LNCaP clone FGC (cell line): ENCODE measurements around the gene NCBP2.
"Not testable (repeated sequence)": the region's sequence is repeated elsewhere in the genome, so short reads cannot be mapped to it uniquely, and the experiment has no call there.

Source experiments
- DNase-seq: peaks from one replicate; pipeline ENCODE4 v3.0.0-alpha.2; 2011; ENCODE audit warnings: low read depth
- H3K4me3 ChIP-seq: 2 replicates; pipeline ENCODE4 v1.5.1; 2011; ENCODE audit warnings: mild to moderate bottlenecking, low read depth, low read length, control low read depth
- TF ChIP-seq, protein P1 (sequence below): IDR thresholded peaks from 2 replicates; pipeline ENCODE4 v1.5.1; 2012; ENCODE audit warnings: mild to moderate bottlenecking; ENCODE audit not compliant: control insufficient read depth, insufficient read depth; ENCODE audit errors: extremely low read depth

NCBP2 gene

DNA sequence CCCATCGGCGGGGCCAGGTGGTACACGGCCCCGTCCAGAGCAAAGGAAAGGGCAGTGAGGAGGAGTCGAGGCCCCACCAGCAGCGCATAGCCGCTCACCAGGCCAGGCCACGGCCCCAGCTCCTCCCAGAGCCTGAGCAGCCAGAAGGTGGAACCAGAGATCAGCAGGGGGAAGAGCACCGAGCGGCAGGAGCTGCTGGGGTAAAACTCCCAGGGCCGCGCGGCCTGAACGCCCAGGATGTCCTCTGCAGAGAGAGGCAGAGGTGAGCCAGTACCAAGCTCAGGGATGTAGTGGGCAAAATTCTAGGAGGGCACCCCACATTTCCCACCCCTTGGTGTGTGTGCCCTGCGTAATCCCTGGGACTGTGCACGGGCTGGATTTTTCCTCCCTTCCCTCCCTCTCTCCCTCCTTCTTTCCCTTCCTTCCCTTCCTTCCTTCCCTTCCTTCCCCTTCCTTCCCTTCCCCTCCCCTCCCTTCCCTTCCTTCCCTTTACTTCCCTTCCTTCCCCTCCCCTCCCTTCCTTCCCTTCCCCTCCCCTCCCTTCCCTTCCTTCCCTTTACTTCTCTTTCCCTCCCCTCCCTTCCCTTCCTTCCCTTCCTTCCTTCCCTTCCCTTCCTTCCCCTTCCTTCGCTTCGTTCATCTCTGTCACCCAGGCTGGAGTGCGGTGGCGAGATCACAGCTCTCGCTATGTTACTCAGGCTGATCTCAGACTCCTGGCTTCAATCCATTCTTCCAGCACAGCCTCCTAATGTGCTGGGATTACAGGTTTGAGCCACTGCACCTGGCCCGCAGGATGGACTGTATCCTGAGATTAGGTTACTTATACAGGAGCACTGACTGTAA is 6.3 kb upstream of the NCBP2 start:
- TF ChIP-seq, protein P1, sequence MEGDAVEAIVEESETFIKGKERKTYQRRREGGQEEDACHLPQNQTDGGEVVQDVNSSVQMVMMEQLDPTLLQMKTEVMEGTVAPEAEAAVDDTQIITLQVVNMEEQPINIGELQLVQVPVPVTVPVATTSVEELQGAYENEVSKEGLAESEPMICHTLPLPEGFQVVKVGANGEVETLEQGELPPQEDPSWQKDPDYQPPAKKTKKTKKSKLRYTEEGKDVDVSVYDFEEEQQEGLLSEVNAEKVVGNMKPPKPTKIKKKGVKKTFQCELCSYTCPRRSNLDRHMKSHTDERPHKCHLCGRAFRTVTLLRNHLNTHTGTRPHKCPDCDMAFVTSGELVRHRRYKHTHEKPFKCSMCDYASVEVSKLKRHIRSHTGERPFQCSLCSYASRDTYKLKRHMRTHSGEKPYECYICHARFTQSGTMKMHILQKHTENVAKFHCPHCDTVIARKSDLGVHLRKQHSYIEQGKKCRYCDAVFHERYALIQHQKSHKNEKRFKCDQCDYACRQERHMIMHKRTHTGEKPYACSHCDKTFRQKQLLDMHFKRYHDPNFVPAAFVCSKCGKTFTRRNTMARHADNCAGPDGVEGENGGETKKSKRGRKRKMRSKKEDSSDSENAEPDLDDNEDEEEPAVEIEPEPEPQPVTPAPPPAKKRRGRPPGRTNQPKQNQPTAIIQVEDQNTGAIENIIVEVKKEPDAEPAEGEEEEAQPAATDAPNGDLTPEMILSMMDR = no peak
- DNase-seq = no peak
- H3K4me3 ChIP-seq = no peak overlapping the region

DNA sequence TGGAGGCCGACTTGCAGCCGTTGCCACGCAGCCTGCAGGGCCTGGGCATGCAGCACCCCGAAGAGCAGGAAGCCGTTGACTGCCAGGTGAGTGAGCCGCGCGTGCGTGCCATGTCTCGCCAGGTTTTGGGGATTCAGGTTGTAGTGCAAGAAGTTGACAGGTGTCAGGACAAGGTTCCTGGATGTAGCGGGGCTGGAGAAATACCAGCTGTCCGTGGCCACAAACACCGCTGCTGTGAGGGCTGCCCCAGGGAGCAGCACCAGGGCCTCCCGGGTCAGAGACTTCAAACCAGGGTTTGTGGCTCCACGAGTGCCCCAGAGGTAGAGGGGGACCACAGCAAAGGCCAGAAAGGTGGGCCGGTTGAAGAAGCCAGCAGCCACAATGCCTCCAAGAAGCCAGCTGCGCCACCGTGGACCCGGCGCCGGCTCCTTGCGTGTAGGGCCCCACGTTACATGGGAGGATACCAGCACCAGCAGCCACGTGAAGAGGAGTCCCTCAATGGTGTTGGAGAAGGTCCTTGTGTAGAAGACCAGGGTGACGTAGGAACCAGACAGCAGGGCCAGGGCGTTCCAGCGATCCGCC is 5.6 kb upstream of the NCBP2 start:
- TF ChIP-seq, protein P1 = no peak
- DNase-seq = no peak
- no peak overlapping the region for H3K4me3 ChIP-seq

DNA sequence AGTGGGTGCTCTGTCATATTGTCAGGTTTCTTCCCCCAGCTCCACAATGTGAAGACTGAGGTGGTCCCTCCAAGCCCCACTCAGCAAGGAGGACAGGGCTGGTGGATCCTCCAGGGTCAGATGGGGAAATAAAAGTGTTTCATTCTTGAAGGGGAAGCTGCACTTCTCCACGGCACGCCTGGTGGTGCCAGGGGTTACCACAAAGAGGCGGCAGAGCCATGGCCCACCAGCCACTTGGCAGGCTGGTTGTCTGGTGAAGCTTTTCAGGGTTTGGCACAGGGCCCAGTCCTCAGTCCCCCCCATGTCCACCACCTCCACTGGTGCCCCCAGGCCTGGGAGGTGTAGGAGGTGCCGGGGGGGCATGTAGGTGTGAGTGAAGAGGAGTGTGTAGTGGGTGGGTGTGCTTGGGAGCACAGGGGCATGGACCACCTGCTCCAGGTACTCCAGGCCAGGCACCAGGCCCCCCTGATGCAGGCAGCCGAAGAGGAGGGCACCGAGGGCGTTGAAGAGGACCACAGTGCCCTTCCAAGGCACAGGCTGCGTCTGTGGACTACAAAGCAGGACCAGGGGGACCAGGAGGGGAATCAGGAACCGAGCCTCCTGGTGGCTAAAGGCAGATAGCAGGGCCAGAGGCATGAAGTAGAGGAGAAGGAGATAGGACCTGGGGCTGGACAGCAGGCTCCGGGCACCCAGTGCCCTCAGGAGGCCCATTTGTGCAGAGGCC is 5.0 kb upstream of the NCBP2 start:
- no peak overlapping the region for H3K4me3 ChIP-seq
- TF ChIP-seq, protein P1 = peak; percentile 16; the same call in 1 of the 2 replicates
- DNase-seq = no peak

DNA sequence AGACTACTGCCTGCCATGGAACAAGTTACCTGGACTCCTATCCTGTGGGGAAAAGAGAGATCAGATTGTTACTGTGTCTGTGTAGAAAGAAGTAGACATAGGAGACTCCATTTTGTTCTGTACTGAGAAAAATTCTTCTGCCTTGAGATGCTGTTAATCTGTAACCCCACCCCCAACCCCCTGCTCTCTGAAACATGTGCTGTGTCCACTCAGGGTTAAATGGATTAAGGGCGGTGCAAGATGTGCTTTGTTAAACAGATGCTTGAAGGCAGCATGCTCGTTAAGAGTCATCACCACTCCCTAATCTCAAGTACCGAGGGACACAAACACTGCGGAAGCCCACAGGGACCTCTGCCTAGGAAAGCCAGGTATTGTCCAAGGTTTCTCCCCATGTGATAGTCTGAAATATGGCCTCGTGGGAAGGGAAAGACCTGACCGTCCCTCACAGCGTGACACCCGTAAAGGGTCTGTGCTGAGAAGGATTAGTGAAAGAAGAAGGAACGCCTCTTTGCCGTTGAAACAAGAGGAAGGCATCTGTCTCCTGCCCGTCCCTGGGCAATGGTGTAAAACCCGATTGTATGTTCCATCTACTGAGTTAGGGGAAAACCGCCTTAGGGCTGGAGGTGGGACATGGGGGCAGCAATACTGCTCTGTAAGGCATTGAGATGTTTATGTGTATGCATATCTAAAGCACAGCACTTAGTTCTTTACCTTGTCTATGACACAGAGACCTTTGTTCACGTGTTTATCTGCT is 1.9 kb upstream of the NCBP2 start:
- H3K4me3 ChIP-seq = peak overlapping the region; percentile 99

DNA sequence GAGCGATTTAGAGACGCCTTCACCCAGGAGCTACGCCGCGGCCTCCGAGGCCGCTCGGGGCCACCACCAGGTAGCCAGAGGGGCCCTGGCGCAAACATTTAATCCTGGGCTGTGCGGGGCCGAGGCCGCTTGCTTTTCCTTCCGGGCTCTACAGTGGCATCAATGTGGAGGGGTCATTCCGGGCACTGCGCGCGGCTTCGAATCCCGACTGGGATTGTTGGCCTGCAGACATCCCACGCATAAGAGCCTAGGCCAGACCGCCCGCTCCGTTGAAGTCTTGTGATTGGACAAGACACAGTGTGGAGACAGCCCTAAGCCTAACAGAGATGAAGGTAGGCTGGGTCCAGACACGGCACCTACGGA is 568 bp upstream of the NCBP2 start:
- DNase-seq = no peak
- peak overlapping the region; percentile 99 for H3K4me3 ChIP-seq
- TF ChIP-seq, protein P1 = no peak

More for the DNA sequence above, 1.9 kb upstream of the NCBP2 start:
- not testable (repeated sequence) for DNase-seq

DNA sequence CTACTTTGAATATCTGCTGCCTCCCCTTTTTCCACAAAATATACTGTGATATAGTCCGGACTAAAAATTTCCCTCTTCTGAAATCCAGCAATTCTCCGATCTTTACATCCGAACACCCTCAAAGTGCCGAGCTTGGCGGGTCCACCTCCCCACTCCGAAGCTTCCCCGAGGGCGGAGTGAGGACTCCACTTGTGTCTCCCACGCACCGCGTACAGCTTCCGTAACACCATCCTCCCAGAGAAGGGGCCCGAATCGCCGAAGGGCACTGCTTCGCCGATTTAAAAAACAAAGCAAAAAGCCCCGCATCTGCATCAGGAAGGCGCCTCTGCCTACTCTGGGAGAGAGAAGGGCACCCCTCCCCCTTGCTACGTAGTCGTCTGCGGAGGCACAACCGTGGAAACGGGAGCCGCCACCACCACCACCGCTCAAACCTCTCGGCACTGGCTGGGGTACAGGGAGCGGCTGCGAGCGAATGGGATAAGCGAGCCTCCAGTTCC is 551 bp downstream of the NCBP2 start:
- DNase-seq = no peak
- TF ChIP-seq, protein P1 = no peak
- H3K4me3 ChIP-seq = peak overlapping the region; percentile 99
